GM23248 (cell line): ENCODE data around the gene NAPEPLD. TPM values are rescaled to one million over a fixed set of nuclear protein-coding genes. Genes with fewer than 3 reads are reported as not detected.
"Not testable (repeated sequence)": the region's sequence is repeated elsewhere in the genome, so short reads cannot be mapped to it uniquely, and the experiment has no call there.

Experiments
- DNase-seq: peaks from one replicate; pipeline ENCODE4 v3.0.0-alpha.2; 2015
- H2AFZ ChIP-seq: fragments of 200-600 bp; sonication (generic); 2 replicates; pipeline ENCODE4 v1.6.1; 2016; ENCODE audit warnings: antibody characterized with exemption
- H3F3A ChIP-seq: fragments of 200-600 bp; sonication (generic); 2 replicates; pipeline ENCODE4 v1.6.1; 2016; ENCODE audit warnings: mild to moderate bottlenecking, antibody characterized with exemption, mixed run types; ENCODE audit not compliant: insufficient read depth
- H3K27ac ChIP-seq: fragments of 200-600 bp; sonication (generic); 2 replicates; pipeline ENCODE4 v1.5.1; 2016; ENCODE audit warnings: mild to moderate bottlenecking
- H3K27me3 ChIP-seq: fragments of 200-600 bp; sonication (generic); replicated peaks from 2 replicates; pipeline ENCODE4 v1.6.1; 2016; ENCODE audit warnings: mild to moderate bottlenecking; ENCODE audit not compliant: insufficient read depth
- H3K36me3 ChIP-seq: fragments of 200-600 bp; sonication (generic); 2 replicates; pipeline ENCODE4 v1.6.1; 2016; ENCODE audit warnings: low read depth, mild to moderate bottlenecking
- H3K4me1 ChIP-seq: fragments of 200-600 bp; sonication (generic); 2 replicates; pipeline ENCODE4 v1.6.1; 2016; ENCODE audit warnings: mild to moderate bottlenecking; ENCODE audit not compliant: insufficient read depth
- H3K4me2 ChIP-seq: fragments of 200-600 bp; sonication (generic); one replicate; pipeline ENCODE4 v1.6.1; 2016; ENCODE audit warnings: mild to moderate bottlenecking; ENCODE audit not compliant: unreplicated experiment
- H3K4me3 ChIP-seq: fragments of 200-600 bp; sonication (generic); 2 replicates; pipeline ENCODE4 v1.5.1; 2016; ENCODE audit warnings: mild to moderate bottlenecking
- H3K79me2 ChIP-seq: fragments of 200-600 bp; sonication (generic); 2 replicates; pipeline ENCODE4 v1.6.1; 2016; ENCODE audit warnings: mild to moderate bottlenecking; ENCODE audit not compliant: insufficient read depth
- H3K9ac ChIP-seq: fragments of 200-600 bp; sonication (generic); 2 replicates; pipeline ENCODE4 v1.6.1; 2016; ENCODE audit warnings: mild to moderate bottlenecking
- H3K9me2 ChIP-seq: fragments of 200-600 bp; sonication (generic); 2 replicates; pipeline ENCODE4 v1.6.1; 2016; ENCODE audit warnings: mixed run types, mild to moderate bottlenecking, moderate library complexity; ENCODE audit not compliant: insufficient read depth
- H3K9me3 ChIP-seq: fragments of 200-600 bp; sonication (generic); one replicate; pipeline ENCODE4 v1.6.1; 2017; ENCODE audit warnings: low read depth
- H4K20me1 ChIP-seq: fragments of 200-600 bp; sonication (generic); 2 replicates; pipeline ENCODE4 v1.6.0; 2016; ENCODE audit not compliant: insufficient read depth
- EZH2 ChIP-seq: fragments of 200-600 bp; sonication (generic); IDR thresholded peaks from 2 replicates; pipeline ENCODE4 v1.6.1; 2018; ENCODE audit warnings: antibody characterized with exemption, mild to moderate bottlenecking; ENCODE audit not compliant: insufficient read depth, poor library complexity, severe bottlenecking
- EZH2phosphoT487 ChIP-seq: fragments of 200-600 bp; sonication (generic); IDR thresholded peaks from 2 replicates; pipeline ENCODE4 v1.6.1; 2018; ENCODE audit warnings: antibody characterized with exemption, moderate library complexity, mild to moderate bottlenecking, low read depth; ENCODE audit not compliant: insufficient read depth
- WGBS, 2 experiments: methylation state at CpG; one replicate each; pipeline ENCODE4 v1.1.6; 2015 to 2017; ENCODE audit warnings: low lambda C conversion rate in 2 of 2, low coverage in 1 of 2; ENCODE audit errors: missing lambda C conversion rate in 2 of 2; 5-methylcytosine and 5-hydroxymethylcytosine counted together
- in situ Hi-C: fragments of 300-500 bp; cut with MboI; formaldehyde crosslinking; loops from 2 replicates; pipeline ENCODE4 v1.15.0; 2020
- polyA plus RNA-seq: library from polyadenylated mRNA; unstranded; fragments of >200 nt; fragmentation: Nextera tagmentation; extraction: Ambion mirVana; gene quantifications from 2 replicates; pipeline ENCODE4 v1.2.1, GENCODE V29; 2016
- total RNA-seq: library from RNA; depleted of rRNA; stranded (reverse); fragments of >200 nt; shearing (Covaris generic); gene quantifications from 2 replicates; pipeline ENCODE4 v1.2.3, GENCODE V29; 2014

The NAPEPLD gene
- total and polyA plus RNA-seq, 2 experiments from 2014 or later = 4.4 to 10.8 TPM

DNA sequence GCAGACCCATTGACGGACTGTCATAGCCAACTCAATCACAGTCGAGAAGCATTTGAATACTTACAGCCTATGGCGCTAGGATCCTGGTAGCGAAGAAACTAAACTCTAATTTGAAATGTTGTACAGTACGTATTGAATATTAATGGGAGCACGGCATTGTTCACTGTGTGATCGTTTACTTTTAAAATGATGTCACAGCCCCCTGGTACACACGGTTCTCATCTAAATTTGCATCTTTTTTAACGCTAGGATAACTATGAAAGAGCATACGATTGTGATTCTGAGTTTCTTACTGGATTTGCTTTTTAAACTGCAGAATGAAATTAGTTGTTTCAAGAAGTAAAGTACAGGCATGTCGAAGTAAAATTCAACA, 895 bp upstream of the NAPEPLD start:
- Histone ChIP-seq H3K4me3 (peak overlapping the region; percentile 80), H3K9me2 (no peaks in the 10 kb centered on the region), H3K4me2 (peak overlapping the region; percentile 98), H3K36me3 (no peaks in the 10 kb centered on the region), H4K20me1 (no peaks in the 10 kb centered on the region), H3K27ac (peak overlapping the region; percentile 85), H3K27me3 (no peaks in the 10 kb centered on the region), H2AFZ (peak overlapping the region; percentile 91), H3F3A (peaks cover 7% of the 10 kb centered on the region; the same call in 1 of the 2 replicates), H3K9ac (peak overlapping the region; percentile 87), H3K4me1 (peaks cover 13% of the 10 kb centered on the region), H3K9me3 (no peaks in the 10 kb centered on the region), H3K79me2 (peaks cover 32% of the 10 kb centered on the region)
- 90 to 91% methylated on average over 11 of the region's 11 CpGs for WGBS, 2 experiments
- DNase-seq = no peak
- TF ChIP-seq EZH2phosphoT487 (no peak), EZH2 (no peak)
- in situ Hi-C loops = no loop called here

- Histone ChIP-seq H3K36me3 (no peaks in the 10 kb centered on the region), H2AFZ (peak overlapping the region; percentile 91), H3K4me3 (peak overlapping the region; percentile 80), H3K27ac (peak overlapping the region; percentile 85), H3K27me3 (no peaks in the 10 kb centered on the region), H3K9me3 (no peaks in the 10 kb centered on the region), H4K20me1 (no peaks in the 10 kb centered on the region), H3F3A (peaks cover 7% of the 10 kb centered on the region; the same call in 1 of the 2 replicates), H3K9me2 (no peaks in the 10 kb centered on the region), H3K9ac (peak overlapping the region; percentile 87), H3K4me1 (peaks cover 13% of the 10 kb centered on the region), H3K4me2 (peak overlapping the region; percentile 98), H3K79me2 (peaks cover 44% of the 10 kb centered on the region)
- in situ Hi-C loops = no loop called here
- peak; percentile 42 for DNase-seq
- WGBS, 2 experiments = 0 to 1% methylated on average over 13 of the region's 13 CpGs
- TF ChIP-seq EZH2 (no peak), EZH2phosphoT487 (no peak)
Observed at GRCh38 chr7:103148131-103148993, 537 bp downstream of the NAPEPLD start.

DNA sequence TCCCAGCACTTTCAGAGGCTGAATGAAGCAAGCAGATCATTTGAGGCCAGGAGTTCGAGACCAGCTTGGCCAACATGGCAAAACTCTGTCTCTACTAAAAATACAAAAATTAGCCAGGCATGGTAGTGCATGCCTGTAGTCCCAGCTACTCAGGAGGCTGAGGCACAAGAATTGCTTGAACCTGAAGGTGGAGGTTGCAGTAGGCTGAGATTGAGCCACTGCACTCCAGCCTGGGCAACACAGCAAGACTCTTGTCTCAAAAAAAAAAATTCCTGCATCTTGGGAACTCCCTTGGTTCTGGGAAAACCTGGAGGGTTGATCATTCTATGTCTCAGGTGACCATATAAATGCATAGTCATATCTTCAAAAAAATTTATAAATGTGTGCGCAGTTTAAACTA, 4.1 kb downstream of the NAPEPLD start:
- in situ Hi-C loops, H4K20me1 ChIP-seq, H3K9me2 ChIP-seq, H3K4me2 ChIP-seq, H3K27ac ChIP-seq, H3K27me3 ChIP-seq, H3K36me3 ChIP-seq, H3K4me3 ChIP-seq, H3F3A ChIP-seq, H2AFZ ChIP-seq, H3K9ac ChIP-seq, DNase-seq, H3K9me3 ChIP-seq: not testable (repeated sequence)
- Histone ChIP-seq H3K79me2 (peaks cover 44% of the 10 kb centered on the region), H3K4me1 (peaks cover 13% of the 10 kb centered on the region)
- WGBS, 2 experiments = 93 to 94% methylated on average over 2 of the region's 2 CpGs

DNA sequence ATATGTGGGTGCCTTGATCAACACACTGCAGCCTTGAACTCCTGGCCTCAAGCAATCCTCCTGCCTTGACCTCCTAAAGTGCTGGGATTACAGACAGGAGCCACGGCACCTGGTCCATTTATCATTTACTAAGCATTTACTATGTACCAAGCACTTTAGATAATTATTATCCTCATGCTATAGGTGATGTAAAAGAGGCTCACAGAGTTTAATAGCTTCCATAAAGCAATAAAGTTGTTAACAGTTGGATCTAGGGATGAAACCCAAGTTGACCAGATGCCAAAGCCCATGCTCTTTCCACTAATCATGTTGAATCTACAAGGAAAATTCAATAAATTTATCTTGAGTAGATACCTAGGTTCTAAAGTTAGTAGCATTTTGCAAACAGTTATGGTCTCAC, 5.0 kb downstream of the NAPEPLD start:
- Histone ChIP-seq H3K9me3 (no peaks in the 10 kb centered on the region), H3K27me3 (no peaks in the 10 kb centered on the region), H3K27ac (no peak overlapping the region), H3K9ac (no peak overlapping the region), H3K9me2 (no peaks in the 10 kb centered on the region), H3K4me2 (no peak overlapping the region), H2AFZ (no peak overlapping the region), H3K36me3 (no peaks in the 10 kb centered on the region), H4K20me1 (no peaks in the 10 kb centered on the region), H3K4me1 (peaks cover 13% of the 10 kb centered on the region), H3F3A (peaks cover 7% of the 10 kb centered on the region; the same call in 1 of the 2 replicates), H3K79me2 (peaks cover 44% of the 10 kb centered on the region), H3K4me3 (no peak overlapping the region)
- DNase-seq = no peak
- WGBS, 2 experiments = 88 to 92% methylated on average over 1 of the region's 1 CpG
- in situ Hi-C loops = no loop called here
- TF ChIP-seq EZH2 = no peak
- no peak for TF ChIP-seq EZH2phosphoT487

- in situ Hi-C loops = no loop called here
Observed at GRCh38 chr7:103142494-103142893, 6.4 kb downstream of the NAPEPLD start.

More at GRCh38 chr7:103142494-103142893, 6.4 kb downstream of the NAPEPLD start:
- Histone ChIP-seq H3K27me3 (no peaks in the 10 kb centered on the region), H3F3A (no peaks in the 10 kb centered on the region), H3K9me2 (no peaks in the 10 kb centered on the region), H2AFZ (no peak overlapping the region), H4K20me1 (no peaks in the 10 kb centered on the region), H3K4me2 (no peak overlapping the region), H3K27ac (no peak overlapping the region), H3K79me2 (peaks cover 33% of the 10 kb centered on the region), H3K36me3 (no peaks in the 10 kb centered on the region), H3K9me3 (no peaks in the 10 kb centered on the region), H3K9ac (no peak overlapping the region), H3K4me1 (peaks cover 7% of the 10 kb centered on the region), H3K4me3 (no peak overlapping the region)
- DNase-seq = no peak
- no peak for TF ChIP-seq EZH2
- no peak for TF ChIP-seq EZH2phosphoT487
- 95 to 100% methylated on average over 1 of the region's 1 CpG for WGBS, 2 experiments
